MM.1S (cell line): ENCODE data around the gene SUCO.

ENCODE experiments used
- DNase-seq: peaks from one replicate; pipeline ENCODE4 v3.0.0-alpha.2; 2015
- H2AFZ ChIP-seq: fragments of 300-600 bp; sonication (generic); 2 replicates; pipeline ENCODE4 v1.6.0; 2016; ENCODE audit warnings: antibody characterized with exemption, low read length
- H3F3A ChIP-seq: fragments of 300-600 bp; sonication (generic); 2 replicates; pipeline ENCODE4 v1.6.1; 2016; ENCODE audit warnings: mild to moderate bottlenecking, antibody characterized with exemption, low read length, moderate library complexity, mixed read lengths; ENCODE audit not compliant: insufficient read depth
- H3K27ac ChIP-seq: fragments of 300-600 bp; sonication (generic); 2 replicates; pipeline ENCODE4 v1.5.1; 2016; ENCODE audit warnings: mild to moderate bottlenecking, low read length
- H3K27me3 ChIP-seq: fragments of 300-600 bp; sonication (generic); replicated peaks from 2 replicates; pipeline ENCODE4 v1.6.0; 2016; ENCODE audit warnings: low read length; ENCODE audit not compliant: insufficient read depth
- H3K36me3 ChIP-seq: fragments of 300-600 bp; sonication (generic); replicated peaks from 2 replicates; pipeline ENCODE4 v1.6.1; 2016; ENCODE audit warnings: mild to moderate bottlenecking, low read length, mixed read lengths; ENCODE audit not compliant: insufficient read depth
- H3K4me1 ChIP-seq: fragments of 300-600 bp; sonication (generic); 2 replicates; pipeline ENCODE4 v1.6.1; 2016; ENCODE audit warnings: low read length, mixed read lengths
- H3K4me2 ChIP-seq: fragments of 300-600 bp; sonication (generic); 2 replicates; pipeline ENCODE4 v1.6.0; 2016; ENCODE audit warnings: low read depth, low read length
- H3K4me3 ChIP-seq: fragments of 300-600 bp; sonication (generic); 2 replicates; pipeline ENCODE4 v1.5.1; 2016; ENCODE audit warnings: low read length, mixed read lengths
- H3K79me2 ChIP-seq: fragments of 300-600 bp; sonication (generic); 2 replicates; pipeline ENCODE4 v1.6.1; 2016; ENCODE audit warnings: mixed run types, low read length, mixed read lengths
- H3K9ac ChIP-seq: fragments of 300-600 bp; sonication (generic); 2 replicates; pipeline ENCODE4 v1.6.1; 2016; ENCODE audit warnings: low read length, mixed read lengths
- H3K9me2 ChIP-seq: fragments of 300-600 bp; sonication (generic); replicated peaks from 2 replicates; pipeline ENCODE4 v1.6.1; 2016; ENCODE audit warnings: mild to moderate bottlenecking, low read length, mixed read lengths; ENCODE audit not compliant: insufficient read depth
- H3K9me3 ChIP-seq: fragments of 300-600 bp; sonication (generic); replicated peaks from 2 replicates; pipeline ENCODE4 v1.6.1; 2016; ENCODE audit warnings: mild to moderate bottlenecking, low read length, mixed read lengths; ENCODE audit not compliant: insufficient read depth
- H4K20me1 ChIP-seq: fragments of 300-600 bp; sonication (generic); 2 replicates; pipeline ENCODE4 v1.6.1; 2016; ENCODE audit warnings: mild to moderate bottlenecking, low read length, moderate library complexity, mixed read lengths; ENCODE audit not compliant: insufficient read depth
- CTCF ChIP-seq: fragments of 300-600 bp; sonication (generic); IDR thresholded peaks from 2 replicates; pipeline ENCODE4 v1.5.1; 2016; ENCODE audit warnings: antibody characterized with exemption, low read length, mixed read lengths
- EZH2 ChIP-seq: fragments of 300-600 bp; sonication (generic); optimal IDR thresholded peaks from 2 replicates; pipeline ENCODE3; 2017; ENCODE audit warnings: low read depth, mild to moderate bottlenecking, antibody characterized with exemption, low read length, mixed read lengths
- EZH2phosphoT487 ChIP-seq: fragments of 300-600 bp; sonication (generic); IDR thresholded peaks from 2 replicates; pipeline ENCODE4 v1.6.1; 2018; ENCODE audit warnings: antibody characterized with exemption, low read length

SUCO gene

GRCh38 chr1:172612478-172612877 lies 79.5 kb downstream of the SUCO start:
- H2AFZ ChIP-seq = no peak overlapping the region
- H3K36me3 ChIP-seq = no peaks in the 10 kb centered on the region
- H4K20me1 ChIP-seq = no peaks in the 10 kb centered on the region
- no peak for TF ChIP-seq EZH2phosphoT487
- no peak for TF ChIP-seq CTCF
- TF ChIP-seq EZH2 = no peak
- H3K4me2 ChIP-seq = no peak overlapping the region
- no peaks in the 10 kb centered on the region for H3K4me1 ChIP-seq
- no peak overlapping the region for H3K27ac ChIP-seq
- H3K9me2 ChIP-seq = no peaks in the 10 kb centered on the region
- no peaks in the 10 kb centered on the region for H3K27me3 ChIP-seq
- no peaks in the 10 kb centered on the region for H3K79me2 ChIP-seq
- H3K4me3 ChIP-seq = no peak overlapping the region
- no peaks in the 10 kb centered on the region for H3F3A ChIP-seq
- no peak overlapping the region for H3K9ac ChIP-seq
- no peak for DNase-seq
- no peaks in the 10 kb centered on the region for H3K9me3 ChIP-seq

GRCh38 chr1:172613294-172613693 lies 80.3 kb downstream of the SUCO start:
- H2AFZ ChIP-seq = no peak overlapping the region

GRCh38 chr1:172616195-172616594 lies 83.2 kb downstream of the SUCO start:
- H3K9me2 ChIP-seq = no peaks in the 10 kb centered on the region
- H3K36me3 ChIP-seq = no peaks in the 10 kb centered on the region
- no peaks in the 10 kb centered on the region for H3F3A ChIP-seq
- no peak overlapping the region for H3K9ac ChIP-seq
- DNase-seq = no peak
- TF ChIP-seq CTCF = no peak
- TF ChIP-seq EZH2 = no peak
- no peak for TF ChIP-seq EZH2phosphoT487
- no peaks in the 10 kb centered on the region for H3K4me1 ChIP-seq
- H3K9me3 ChIP-seq = no peaks in the 10 kb centered on the region
- H3K4me3 ChIP-seq = no peak overlapping the region
- H3K27ac ChIP-seq = no peak overlapping the region
- no peak overlapping the region for H2AFZ ChIP-seq
- H4K20me1 ChIP-seq = no peaks in the 10 kb centered on the region
- no peaks in the 10 kb centered on the region for H3K27me3 ChIP-seq
- no peak overlapping the region for H3K4me2 ChIP-seq
- H3K79me2 ChIP-seq = no peaks in the 10 kb centered on the region

More at GRCh38 chr1:172613294-172613693, 80.3 kb downstream of the SUCO start:
- no peaks in the 10 kb centered on the region for H3K79me2 ChIP-seq
- H3K27me3 ChIP-seq = no peaks in the 10 kb centered on the region
- no peaks in the 10 kb centered on the region for H3K36me3 ChIP-seq
- no peak overlapping the region for H3K4me2 ChIP-seq
- H3K9ac ChIP-seq = no peak overlapping the region
- no peak overlapping the region for H3K27ac ChIP-seq
- H3K9me3 ChIP-seq = no peaks in the 10 kb centered on the region
- H3K4me1 ChIP-seq = no peaks in the 10 kb centered on the region
- no peaks in the 10 kb centered on the region for H4K20me1 ChIP-seq
- DNase-seq = no peak
- TF ChIP-seq CTCF (no peak), EZH2 (no peak), EZH2phosphoT487 (no peak)
- no peak overlapping the region for H3K4me3 ChIP-seq
- H3K9me2 ChIP-seq = no peaks in the 10 kb centered on the region
- H3F3A ChIP-seq = no peaks in the 10 kb centered on the region
